PC-3 (cell line): ENCODE results near the gene CRYAA. TPM values are rescaled to one million over a fixed set of nuclear protein-coding genes. Genes with fewer than 3 reads are reported as not detected.

Experiments used
- ATAC-seq: fragments of 200-7000 bp; cut with Tn5 transposase; 2 replicates; pipeline ENCODE4 v1.9.1; 2020; ENCODE audit warnings: mild to moderate bottlenecking, moderate library complexity
- BruUV-seq: library from RNA; stranded (reverse); fragments of 400-500 nt; replicated peaks from 2 replicates; lab custom pipeline; 2021; lab: Mats Ljungman, UMichigan
- CTCF ChIA-PET: fragments of 300-600 bp; sonication (Branson Sonifier 250); formaldehyde crosslinking; loops from one replicate; lab custom pipeline; 2022; ENCODE audit warnings: antibody characterized with exemption; lab: Charles Lee
- POLR2A ChIA-PET: fragments of 300-600 bp; sonication (Branson Sonifier 250); formaldehyde crosslinking; loops from one replicate; lab custom pipeline; 2022; ENCODE audit warnings: antibody characterized with exemption; ENCODE audit not compliant: unreplicated experiment; lab: Charles Lee
- DNase-seq: peaks from one replicate; pipeline ENCODE4 v3.0.0-alpha.2; 2015
- H2AFZ ChIP-seq: fragments of 300-600 bp; sonication (generic); 2 replicates; pipeline ENCODE4 v1.6.0; 2016; ENCODE audit warnings: antibody characterized with exemption, low read length
- H3F3A ChIP-seq: fragments of 300-600 bp; sonication (generic); one replicate; pipeline ENCODE4 v1.6.0; 2017; ENCODE audit warnings: antibody characterized with exemption, low read length, control low read depth, mild to moderate bottlenecking; ENCODE audit not compliant: unreplicated experiment
- H3K27ac ChIP-seq: fragments of 300-600 bp; sonication (generic); 2 replicates; pipeline ENCODE4 v1.5.1; 2016; ENCODE audit warnings: mild to moderate bottlenecking, low read length
- H3K27me3 ChIP-seq: fragments of 300-600 bp; sonication (generic); 2 replicates; pipeline ENCODE4 v1.6.1; 2016; ENCODE audit warnings: low read length, mixed read lengths
- H3K36me3 ChIP-seq: fragments of 300-600 bp; sonication (generic); 2 replicates; pipeline ENCODE4 v1.6.1; 2016; ENCODE audit warnings: low read depth, mixed run types, low read length, mixed read lengths
- H3K4me1 ChIP-seq: fragments of 300-600 bp; sonication (generic); 2 replicates; pipeline ENCODE4 v1.5.1; 2016; ENCODE audit warnings: low read length; ENCODE audit not compliant: insufficient read depth
- H3K4me2 ChIP-seq: fragments of 300-600 bp; sonication (generic); 2 replicates; pipeline ENCODE4 v1.6.0; 2016; ENCODE audit warnings: low read length
- H3K4me3 ChIP-seq: fragments of 300-600 bp; sonication (generic); 2 replicates; pipeline ENCODE4 v1.5.1; 2016; ENCODE audit warnings: mild to moderate bottlenecking, low read length, mixed read lengths
- H3K79me2 ChIP-seq: fragments of 300-600 bp; sonication (generic); 2 replicates; pipeline ENCODE4 v1.6.1; 2017; ENCODE audit warnings: low read length, mixed read lengths
- H3K9ac ChIP-seq: fragments of 300-600 bp; sonication (generic); 2 replicates; pipeline ENCODE4 v1.6.0; 2016; ENCODE audit warnings: mild to moderate bottlenecking, low read length
- H3K9me2 ChIP-seq: fragments of 300-600 bp; sonication (generic); replicated peaks from 2 replicates; pipeline ENCODE4 v1.6.1; 2016; ENCODE audit warnings: mixed run types, low read length, mixed read lengths
- H3K9me3 ChIP-seq: fragments of 300-600 bp; sonication (generic); 2 replicates; pipeline ENCODE4 v1.6.1; 2016; ENCODE audit warnings: low read length, mixed read lengths
- H4K20me1 ChIP-seq: fragments of 300-600 bp; sonication (generic); 2 replicates; pipeline ENCODE4 v1.6.1; 2016; ENCODE audit warnings: low read length, mixed read lengths
- EZH2 ChIP-seq: fragments of 300-600 bp; sonication (generic); IDR thresholded peaks from one replicate; pipeline ENCODE4 v1.6.1; 2017; ENCODE audit warnings: antibody characterized with exemption, mild to moderate bottlenecking, low read length; ENCODE audit not compliant: unreplicated experiment
- EZH2phosphoT487 ChIP-seq: fragments of 300-600 bp; sonication (generic); IDR thresholded peaks from 2 replicates; pipeline ENCODE4 v1.6.1; 2018; ENCODE audit warnings: mild to moderate bottlenecking, antibody characterized with exemption, low read length, borderline replicate concordance
- intact Hi-C: fragments of 100-400 bp; cut with micrococcal nuclease; formaldehyde crosslinking; loops from 2 replicates; pipeline ENCODE4 v1.9.0; 2023
- total RNA-seq: library from RNA; depleted of rRNA; stranded (reverse); fragments of >200 nt; gene quantifications from 2 replicates; pipeline ENCODE4 v1.2.3, GENCODE V29; 2014
- TF ChIP-seq, protein P1 (sequence below): fragments of 300-600 bp; sonication (generic); conservative IDR thresholded peaks from 2 replicates; pipeline ENCODE4 v1.5.1; 2017; ENCODE audit warnings: antibody characterized with exemption, low read depth, mild to moderate bottlenecking, low read length

CRYAA gene
- total RNA-seq, 1 experiment from 2014 or later, result not detected

DNA sequence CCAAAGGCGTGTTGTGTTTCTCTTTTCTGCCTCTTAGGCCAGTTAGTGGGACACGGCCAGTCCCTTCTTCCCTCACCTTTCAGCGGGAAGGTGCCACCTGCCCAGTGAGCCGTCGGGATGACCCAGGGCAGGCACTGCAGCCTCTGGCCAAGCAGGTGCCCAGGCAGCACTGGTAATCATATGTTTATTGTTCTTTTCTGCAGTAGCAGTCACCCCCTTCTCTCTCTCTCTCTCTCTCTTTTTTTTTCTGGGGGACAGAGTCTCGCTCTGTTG, 38.2 kb downstream of the CRYAA start:
- Histone ChIP-seq H3F3A (no peaks in the 10 kb centered on the region), H3K36me3 (no peaks in the 10 kb centered on the region), H3K9me2 (no peaks in the 10 kb centered on the region), H3K4me1 (peaks cover 17% of the 10 kb centered on the region), H3K9me3 (peaks cover 2% of the 10 kb centered on the region; the same call in 1 of the 2 replicates), H3K79me2 (no peaks in the 10 kb centered on the region), H3K27me3 (no peaks in the 10 kb centered on the region), H2AFZ (no peak overlapping the region), H3K4me3 (no peak overlapping the region), H4K20me1 (no peaks in the 10 kb centered on the region), H3K9ac (no peak overlapping the region), H3K27ac (no peak overlapping the region), H3K4me2 (no peak overlapping the region)
- intact Hi-C loops, result no loop called here
- POLR2A ChIA-PET, result no interaction called here
- CTCF ChIA-PET, result no interaction called here
- ATAC-seq (no peak), DNase-seq (no peak)
- BruUV-seq, result no TSS peak
- TF ChIP-seq, protein P1, sequence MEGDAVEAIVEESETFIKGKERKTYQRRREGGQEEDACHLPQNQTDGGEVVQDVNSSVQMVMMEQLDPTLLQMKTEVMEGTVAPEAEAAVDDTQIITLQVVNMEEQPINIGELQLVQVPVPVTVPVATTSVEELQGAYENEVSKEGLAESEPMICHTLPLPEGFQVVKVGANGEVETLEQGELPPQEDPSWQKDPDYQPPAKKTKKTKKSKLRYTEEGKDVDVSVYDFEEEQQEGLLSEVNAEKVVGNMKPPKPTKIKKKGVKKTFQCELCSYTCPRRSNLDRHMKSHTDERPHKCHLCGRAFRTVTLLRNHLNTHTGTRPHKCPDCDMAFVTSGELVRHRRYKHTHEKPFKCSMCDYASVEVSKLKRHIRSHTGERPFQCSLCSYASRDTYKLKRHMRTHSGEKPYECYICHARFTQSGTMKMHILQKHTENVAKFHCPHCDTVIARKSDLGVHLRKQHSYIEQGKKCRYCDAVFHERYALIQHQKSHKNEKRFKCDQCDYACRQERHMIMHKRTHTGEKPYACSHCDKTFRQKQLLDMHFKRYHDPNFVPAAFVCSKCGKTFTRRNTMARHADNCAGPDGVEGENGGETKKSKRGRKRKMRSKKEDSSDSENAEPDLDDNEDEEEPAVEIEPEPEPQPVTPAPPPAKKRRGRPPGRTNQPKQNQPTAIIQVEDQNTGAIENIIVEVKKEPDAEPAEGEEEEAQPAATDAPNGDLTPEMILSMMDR, result no peak
- TF ChIP-seq EZH2 (no peak), EZH2phosphoT487 (no peak)

- intact Hi-C loops, result no loop called here
- no peak for ATAC-seq
- Histone ChIP-seq H3K79me2 (no peaks in the 10 kb centered on the region), H3K27ac (no peak overlapping the region), H3F3A (no peaks in the 10 kb centered on the region), H3K9me2 (no peaks in the 10 kb centered on the region), H2AFZ (no peak overlapping the region), H3K4me1 (peaks cover 17% of the 10 kb centered on the region), H3K9ac (no peak overlapping the region), H3K9me3 (no peaks in the 10 kb centered on the region), H3K4me3 (no peak overlapping the region), H4K20me1 (no peaks in the 10 kb centered on the region), H3K27me3 (no peaks in the 10 kb centered on the region), H3K4me2 (no peak overlapping the region), H3K36me3 (no peaks in the 10 kb centered on the region)
- ChIA-PET POLR2A (no interaction called here), CTCF (no interaction called here)
- DNase-seq, result no peak
- no TSS peak for BruUV-seq
- TF ChIP-seq EZH2phosphoT487 (no peak), EZH2 (no peak)
- TF ChIP-seq, protein P1, result no peak
Measured at GRCh38 chr21:43207868-43208267, 39.1 kb downstream of the CRYAA start.

DNA sequence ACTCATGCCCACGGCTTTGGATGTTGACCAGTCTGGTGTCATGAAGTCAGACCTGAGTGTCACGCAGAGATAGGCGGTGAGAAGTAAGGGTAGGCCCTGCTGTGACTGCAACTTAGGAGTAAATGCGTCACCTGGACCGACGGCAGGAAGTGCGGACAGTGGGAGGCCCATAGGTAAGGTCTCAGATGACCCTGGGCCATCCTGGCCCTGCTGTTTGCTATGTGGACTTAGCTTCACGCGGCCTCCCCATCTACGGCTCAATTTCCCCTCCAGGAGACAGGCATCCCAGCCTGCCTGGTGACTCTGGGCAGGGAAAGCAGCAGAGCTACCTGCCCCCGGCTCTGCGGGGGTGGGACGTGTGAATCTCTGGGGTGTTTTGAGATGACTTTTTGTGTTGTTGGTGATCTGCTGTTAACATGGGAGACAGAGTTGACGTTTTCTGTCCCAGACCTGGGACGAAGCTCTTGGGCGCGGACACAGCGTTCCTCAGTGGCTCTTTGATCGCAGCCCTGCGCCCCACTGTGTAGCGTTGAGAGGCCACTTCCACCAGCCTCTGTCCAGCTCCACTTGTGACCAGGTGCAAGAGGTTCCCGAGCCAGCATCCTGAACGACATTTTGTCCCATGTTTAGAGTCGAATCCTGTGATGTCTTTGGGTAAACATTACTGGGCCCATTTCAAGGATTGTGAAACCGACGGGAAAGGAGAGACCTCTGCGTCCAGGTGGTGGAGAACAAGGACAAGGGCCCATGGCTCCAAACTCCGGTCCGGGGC, 39.9 kb downstream of the CRYAA start:
- Histone ChIP-seq H3K27ac (no peak overlapping the region), H2AFZ (no peak overlapping the region), H3K9me2 (no peaks in the 10 kb centered on the region), H3K9ac (no peak overlapping the region), H3F3A (no peaks in the 10 kb centered on the region), H3K27me3 (no peaks in the 10 kb centered on the region), H3K4me2 (no peak overlapping the region), H3K79me2 (no peaks in the 10 kb centered on the region), H4K20me1 (no peaks in the 10 kb centered on the region), H3K4me3 (no peak overlapping the region), H3K4me1 (peaks cover 17% of the 10 kb centered on the region), H3K9me3 (no peaks in the 10 kb centered on the region), H3K36me3 (no peaks in the 10 kb centered on the region)
- intact Hi-C loops, result no loop called here
- no peak for ATAC-seq
- DNase-seq, result no peak
- ChIA-PET CTCF (no interaction called here), POLR2A (no interaction called here)
- no TSS peak for BruUV-seq
- TF ChIP-seq, protein P1, result no peak
- TF ChIP-seq EZH2 (no peak), EZH2phosphoT487 (no peak)
